ENCODE data around the gene GMDS. TPM values are rescaled to one million over a fixed set of nuclear protein-coding genes. Genes with fewer than 3 reads are reported as not detected.

Gene GMDS
- total RNA-seq, 2 experiments from 2014 or later, result 31.1 to 35.9 TPM

GRCh38 chr6:1600063-1600763 lies 645.2 kb downstream of the GMDS start:
- Mint-ChIP-seq H3K36me3 (ENCODE audit: low read depth) (no peaks in the 10 kb centered on the region), H3K4me1 (peaks cover 6% of the 10 kb centered on the region), H3K27ac (no peak overlapping the region), H3K9me3 (no peaks in the 10 kb centered on the region), H3K4me3 (no peak overlapping the region), H3K27me3 (peaks cover 67% of the 10 kb centered on the region)
- ChIA-PET POLR2A (no interaction called here), CTCF (interaction anchor here (0.7 kb wide), 1 partner anchor 724 kb away, joined by 3 read pairs; no protein-coding TSS in a partner anchor)
- no peak for DNase-seq

DNA sequence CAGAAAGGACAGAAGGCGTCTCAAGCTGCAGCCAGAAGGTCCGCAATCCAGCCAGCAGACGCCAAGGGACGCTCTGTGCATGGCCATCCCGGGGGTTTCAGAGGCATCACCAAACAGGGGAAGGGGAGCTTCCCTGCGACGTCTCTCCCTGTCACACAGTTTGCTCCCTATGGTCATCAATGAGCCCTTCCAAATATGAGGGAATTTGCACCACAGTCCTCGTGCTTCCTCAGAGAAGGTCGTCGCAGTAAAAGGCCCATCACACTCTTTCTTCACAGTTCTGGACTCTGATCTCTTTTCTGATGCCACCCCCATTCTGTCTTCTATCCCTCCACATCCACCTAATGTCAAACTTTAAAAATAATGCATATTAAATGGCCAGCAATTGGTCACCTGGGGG lies 645.9 kb downstream of the GMDS start:
- POLR2A ChIA-PET, result no interaction called here
- Mint-ChIP-seq H3K27ac (no peak overlapping the region), H3K36me3 (ENCODE audit: low read depth) (no peaks in the 10 kb centered on the region), H3K4me3 (no peak overlapping the region), H3K9me3 (no peaks in the 10 kb centered on the region), H3K27me3 (peaks cover 70% of the 10 kb centered on the region), H3K4me1 (peaks cover 8% of the 10 kb centered on the region)
- CTCF ChIA-PET, result interaction anchor here (0.7 kb wide), 1 partner anchor 725 kb away, joined by 3 read pairs; no protein-coding TSS in a partner anchor
- no peak for DNase-seq

DNA sequence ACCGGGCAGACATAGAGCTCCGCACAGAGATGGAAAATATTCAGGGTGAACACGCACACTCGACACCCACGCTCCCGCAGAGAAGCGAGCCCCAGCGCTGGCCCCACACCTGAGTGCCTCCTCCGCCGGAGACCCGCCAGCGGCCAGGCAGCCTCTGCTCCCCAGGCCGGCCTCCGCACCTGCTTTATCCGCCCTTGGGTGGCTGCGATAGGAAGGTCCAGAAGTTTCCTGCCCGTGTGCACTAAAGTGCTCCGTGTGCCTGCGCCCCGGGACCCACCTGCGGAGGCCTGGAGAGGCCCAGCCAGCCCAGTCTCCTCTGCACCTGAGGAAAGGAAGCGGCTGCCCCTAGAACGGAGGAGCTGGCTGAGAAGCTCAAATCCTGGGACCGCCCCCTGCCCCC lies 646.5 kb downstream of the GMDS start:
- DNase-seq, result no peak
- H3K4me3 Mint-ChIP-seq, result no peak overlapping the region
- H3K36me3 Mint-ChIP-seq (ENCODE audit: low read depth), result no peaks in the 10 kb centered on the region
- no peak overlapping the region for H3K27ac Mint-ChIP-seq
- peaks cover 8% of the 10 kb centered on the region for H3K4me1 Mint-ChIP-seq
- CTCF ChIA-PET, result interaction anchor here (1.5 kb wide), 1 partner anchor 505 kb away, joined by 4 read pairs; no protein-coding TSS in a partner anchor
- no peaks in the 10 kb centered on the region for H3K9me3 Mint-ChIP-seq
- peaks cover 74% of the 10 kb centered on the region for H3K27me3 Mint-ChIP-seq
- POLR2A ChIA-PET, result no interaction called here

DNA sequence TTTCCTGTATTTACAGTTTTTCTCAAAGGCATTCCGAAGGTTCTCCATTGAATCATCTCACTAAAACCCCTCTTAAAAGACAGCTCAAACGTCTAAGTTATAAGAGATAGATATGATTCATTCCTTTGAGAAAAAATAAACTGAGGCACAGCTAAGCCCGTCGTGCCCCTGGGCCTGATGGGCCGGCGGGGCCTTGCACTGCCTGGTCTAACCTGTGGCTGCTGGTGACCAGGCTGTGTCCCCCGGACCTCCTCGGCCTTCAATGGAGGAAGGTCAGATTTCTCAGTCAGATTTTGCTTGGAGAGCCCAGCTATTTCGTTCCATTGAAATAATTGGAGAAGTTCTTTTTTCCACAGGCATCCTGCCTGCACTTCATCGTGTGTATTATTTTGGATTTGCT lies 647.0 kb downstream of the GMDS start:
- H3K4me1 Mint-ChIP-seq, result peaks cover 8% of the 10 kb centered on the region
- CTCF ChIA-PET, result interaction anchor here (1.5 kb wide), 1 partner anchor 505 kb away, joined by 4 read pairs; no protein-coding TSS in a partner anchor
- no peak for DNase-seq
- H3K36me3 Mint-ChIP-seq (ENCODE audit: low read depth), result no peaks in the 10 kb centered on the region
- no peak overlapping the region for H3K4me3 Mint-ChIP-seq
- no peaks in the 10 kb centered on the region for H3K9me3 Mint-ChIP-seq
- POLR2A ChIA-PET, result no interaction called here
- H3K27me3 Mint-ChIP-seq, result peaks cover 71% of the 10 kb centered on the region
- no peak overlapping the region for H3K27ac Mint-ChIP-seq

DNA sequence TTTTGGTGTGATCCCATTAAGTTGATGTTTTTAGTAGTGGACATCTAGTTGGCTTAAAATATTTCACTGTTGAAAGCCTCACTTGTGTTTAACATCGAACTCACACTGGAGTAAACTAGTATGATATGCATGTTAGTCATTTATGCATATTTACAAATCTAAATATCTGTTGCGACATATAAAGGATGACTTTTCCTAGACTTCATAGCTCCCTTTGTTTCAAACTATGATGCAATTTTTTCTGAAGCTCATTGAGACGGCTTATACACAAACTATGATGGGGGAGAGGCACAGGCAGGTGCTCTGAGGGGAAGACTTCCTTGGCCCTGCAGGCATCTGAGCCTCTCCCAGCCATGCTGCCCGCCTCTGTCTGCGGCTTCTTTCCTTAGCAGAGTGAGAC lies 647.5 kb downstream of the GMDS start:
- ChIA-PET POLR2A (no interaction called here), CTCF (interaction anchor here (0.6 to 1.5 kb wide), 2 partner anchors 506 to 813 kb away, joined by 3 to 4 read pairs; no protein-coding TSS in a partner anchor)
- no peak overlapping the region for H3K4me3 Mint-ChIP-seq
- no peaks in the 10 kb centered on the region for H3K9me3 Mint-ChIP-seq
- no peak for DNase-seq
- no peaks in the 10 kb centered on the region for H3K36me3 Mint-ChIP-seq (ENCODE audit: low read depth)
- H3K27ac Mint-ChIP-seq, result no peak overlapping the region
- H3K27me3 Mint-ChIP-seq, result peaks cover 69% of the 10 kb centered on the region
- H3K4me1 Mint-ChIP-seq, result peaks cover 8% of the 10 kb centered on the region

DNA sequence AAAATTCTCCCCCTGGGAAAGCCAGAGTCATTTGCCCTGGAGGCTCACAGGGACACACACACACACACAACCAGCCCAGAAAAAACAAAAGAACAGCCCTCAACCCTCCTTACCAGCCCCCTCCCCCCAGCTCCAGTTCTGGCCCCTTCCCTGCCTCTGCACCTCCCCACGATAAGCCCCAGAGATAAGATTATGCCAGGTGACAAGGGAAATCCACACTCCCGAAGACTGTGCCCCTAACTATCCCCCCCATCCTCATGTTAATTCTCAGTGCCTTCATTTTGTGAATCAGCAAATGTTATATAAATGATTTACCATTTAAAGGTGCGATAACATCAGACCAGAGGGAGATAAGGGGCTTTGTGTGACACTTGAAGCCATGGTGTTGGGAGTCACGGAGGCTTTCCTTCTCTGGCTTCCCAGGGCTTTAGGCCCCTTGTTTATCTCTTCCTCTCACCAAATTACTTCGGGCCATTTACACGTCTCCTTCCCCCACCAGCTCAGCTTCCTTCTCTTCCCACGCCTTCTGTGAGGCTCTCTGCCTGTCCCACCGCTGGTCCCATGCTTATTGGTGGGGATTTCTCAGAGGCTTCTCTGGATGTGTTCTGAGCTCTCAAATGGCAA lies 648.2 kb downstream of the GMDS start:
- Mint-ChIP-seq H3K36me3 (ENCODE audit: low read depth) (no peaks in the 10 kb centered on the region), H3K9me3 (no peaks in the 10 kb centered on the region), H3K27me3 (peaks cover 65% of the 10 kb centered on the region), H3K27ac (no peak overlapping the region), H3K4me1 (peaks cover 8% of the 10 kb centered on the region), H3K4me3 (no peak overlapping the region)
- ChIA-PET CTCF (interaction anchor here (0.6 to 2.2 kb wide), 9 partner anchors 10 to 1037 kb away, joined by 3 to 11 read pairs (median 4); no protein-coding TSS in a partner anchor), POLR2A (no interaction called here)
- no peak for DNase-seq

DNA sequence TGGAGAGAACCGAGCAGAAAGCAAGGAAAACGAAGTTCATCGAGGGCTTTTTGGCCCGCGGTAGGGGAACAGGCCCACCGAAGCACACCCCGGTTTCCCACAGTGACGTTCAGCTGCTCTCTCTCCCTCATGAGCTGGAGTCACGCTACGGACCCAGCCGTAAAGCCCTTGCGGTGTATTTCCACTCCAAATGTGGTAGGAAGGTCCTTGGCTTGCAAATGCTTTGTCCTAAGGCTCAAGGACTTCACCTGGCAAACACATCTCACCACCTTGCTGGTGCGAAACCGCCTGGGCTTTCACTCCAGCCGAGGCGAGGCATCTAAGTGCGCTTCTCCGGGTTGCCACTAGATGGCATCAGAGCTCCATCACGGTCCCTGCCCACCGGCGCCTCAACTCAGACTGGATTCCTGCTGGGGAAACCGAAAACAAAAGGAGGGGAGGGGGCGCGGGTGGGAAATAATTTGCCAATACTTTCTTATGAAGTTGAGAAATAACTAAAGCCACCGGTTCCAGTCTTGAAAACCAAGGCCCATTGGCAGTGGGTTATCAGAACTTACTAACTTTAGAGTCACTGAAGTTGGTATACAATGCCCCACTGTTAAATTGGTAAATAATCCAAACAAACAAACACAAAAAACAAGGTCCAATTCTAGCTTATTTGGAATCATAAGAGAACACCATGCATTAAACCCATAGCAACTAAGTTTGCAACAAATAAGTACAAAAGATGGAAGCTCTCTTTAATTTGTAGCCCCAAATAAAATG lies 649.1 kb downstream of the GMDS start:
- Mint-ChIP-seq H3K4me1 (peaks cover 8% of the 10 kb centered on the region), H3K4me3 (no peak overlapping the region), H3K9me3 (no peaks in the 10 kb centered on the region), H3K36me3 (ENCODE audit: low read depth) (no peaks in the 10 kb centered on the region), H3K27me3 (peaks cover 60% of the 10 kb centered on the region), H3K27ac (no peak overlapping the region)
- CTCF ChIA-PET, result interaction anchor here (0.6 to 2.3 kb wide), 16 partner anchors 11 to 1044 kb away, joined by 3 to 11 read pairs (median 4); no protein-coding TSS in a partner anchor
- POLR2A ChIA-PET, result no interaction called here
- DNase-seq, result peak; percentile 69

DNA sequence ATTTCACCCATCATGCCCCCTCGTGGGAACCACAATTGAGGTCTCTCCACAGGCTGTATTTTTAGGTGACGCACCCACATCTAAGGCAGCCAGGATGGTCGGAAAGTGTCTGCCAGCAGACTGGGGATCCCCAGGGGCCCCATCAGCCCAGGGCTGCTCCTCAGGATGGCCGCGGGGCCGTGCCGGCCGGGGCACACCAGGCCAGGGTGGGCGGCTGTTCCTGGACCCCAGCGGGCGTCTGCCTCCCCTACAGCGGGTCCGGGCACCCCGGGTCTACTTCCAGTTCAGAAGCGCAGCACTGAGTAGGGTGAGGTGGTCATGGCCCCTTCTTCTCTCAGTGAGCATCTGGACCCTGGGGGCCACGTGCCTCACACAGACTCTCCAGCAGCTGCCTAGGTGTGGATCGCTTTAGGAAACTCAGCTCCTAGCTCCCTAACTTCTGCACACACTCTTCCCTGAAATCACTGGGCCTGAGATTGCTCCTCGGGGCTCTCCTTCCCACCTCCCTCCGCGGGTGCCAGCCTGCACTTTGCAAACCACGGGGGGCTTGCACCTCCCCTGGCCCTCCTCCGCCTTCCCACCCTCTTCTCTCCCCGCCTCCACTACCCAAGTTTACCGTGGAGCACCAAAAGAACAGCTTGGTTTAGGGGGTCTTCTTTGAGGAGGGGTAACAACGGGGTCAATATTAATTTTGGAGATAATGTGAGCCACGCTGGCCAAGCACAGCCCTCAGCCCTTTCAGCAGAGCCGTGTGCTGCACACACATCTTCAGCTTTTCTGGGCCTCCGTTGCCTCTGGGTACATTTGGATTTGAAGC lies 649.9 kb downstream of the GMDS start:
- Mint-ChIP-seq H3K36me3 (ENCODE audit: low read depth) (no peaks in the 10 kb centered on the region), H3K4me1 (peaks cover 8% of the 10 kb centered on the region), H3K27me3 (peaks cover 52% of the 10 kb centered on the region), H3K4me3 (no peak overlapping the region), H3K27ac (no peak overlapping the region), H3K9me3 (no peaks in the 10 kb centered on the region)
- no peak for DNase-seq
- CTCF ChIA-PET, result interaction anchor here (0.6 to 2.3 kb wide), 12 partner anchors 12 to 1045 kb away, joined by 3 to 11 read pairs (median 4); no protein-coding TSS in a partner anchor
- POLR2A ChIA-PET, result no interaction called here

GRCh38 chr6:1594445-1595200 lies 650.8 kb downstream of the GMDS start:
- peaks cover 45% of the 10 kb centered on the region for H3K27me3 Mint-ChIP-seq

DNA sequence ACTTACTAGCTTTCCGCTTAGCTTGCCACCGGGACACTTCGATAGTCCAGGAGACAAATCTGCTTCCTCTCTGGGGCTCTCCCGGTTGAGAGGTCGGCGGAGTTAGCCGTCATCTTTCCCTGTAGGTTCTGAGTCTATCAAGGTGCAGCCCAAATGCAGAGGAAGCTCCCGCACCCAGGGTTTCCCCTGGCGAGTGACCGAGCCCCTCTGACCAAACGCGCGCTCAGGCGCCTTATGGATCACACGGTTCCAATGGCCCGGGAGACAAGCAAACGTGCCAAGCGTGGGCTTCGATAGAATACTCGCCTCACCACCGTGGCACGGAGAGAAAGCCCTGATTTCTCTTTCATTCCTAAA lies 651.5 kb downstream of the GMDS start:
- Mint-ChIP-seq H3K27me3 (peaks cover 46% of the 10 kb centered on the region), H3K27ac (no peak overlapping the region), H3K4me1 (peaks cover 8% of the 10 kb centered on the region), H3K36me3 (ENCODE audit: low read depth) (no peaks in the 10 kb centered on the region), H3K9me3 (no peaks in the 10 kb centered on the region), H3K4me3 (no peak overlapping the region)
- ChIA-PET CTCF (no interaction called here), POLR2A (no interaction called here)
- no peak for DNase-seq

More at GRCh38 chr6:1594445-1595200, 650.8 kb downstream of the GMDS start:
- no peaks in the 10 kb centered on the region for H3K9me3 Mint-ChIP-seq
- no peak overlapping the region for H3K27ac Mint-ChIP-seq
- CTCF ChIA-PET, result interaction anchor here (2.2 to 2.3 kb wide), 2 partner anchors 13 to 760 kb away, joined by 10 read pairs; no protein-coding TSS in a partner anchor
- no peak overlapping the region for H3K4me3 Mint-ChIP-seq
- POLR2A ChIA-PET, result no interaction called here
- peaks cover 8% of the 10 kb centered on the region for H3K4me1 Mint-ChIP-seq
- no peak for DNase-seq
- H3K36me3 Mint-ChIP-seq (ENCODE audit: low read depth), result no peaks in the 10 kb centered on the region

DNA sequence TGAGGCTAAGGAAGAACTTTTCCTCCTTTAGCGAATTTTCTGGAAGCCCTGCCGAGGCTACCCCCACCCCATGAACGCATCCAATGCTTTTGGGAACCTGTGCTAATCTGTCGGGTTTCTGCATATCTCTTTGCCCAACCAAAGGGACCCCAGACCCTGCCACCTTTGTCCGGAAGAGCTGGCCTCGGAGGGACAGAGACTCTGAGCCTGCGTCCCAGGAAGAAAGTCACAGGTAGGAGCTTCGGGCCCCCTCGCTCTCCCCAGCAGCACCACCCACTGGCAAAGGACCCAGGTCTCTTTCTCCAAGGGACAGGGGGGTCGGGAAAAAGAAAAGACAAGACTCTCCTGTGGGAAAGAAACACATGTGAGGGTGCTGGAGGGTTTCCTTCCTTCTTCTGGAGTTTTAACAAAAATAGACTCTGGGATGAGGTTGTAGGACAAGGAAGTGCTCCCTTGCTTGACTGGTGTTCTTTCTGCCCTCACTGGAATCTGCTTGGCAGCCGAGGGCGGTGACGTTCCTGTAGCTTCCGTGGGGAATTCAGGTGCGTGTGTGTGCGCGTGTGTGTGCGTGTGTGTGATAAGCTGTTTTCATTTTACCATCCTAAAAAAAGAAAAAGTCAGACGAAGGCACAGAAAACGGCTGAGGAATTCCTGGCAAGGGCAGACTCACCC lies 652.0 kb downstream of the GMDS start:
- Mint-ChIP-seq H3K27me3 (peaks cover 44% of the 10 kb centered on the region), H3K4me1 (peaks cover 8% of the 10 kb centered on the region), H3K4me3 (no peak overlapping the region), H3K27ac (no peak overlapping the region), H3K36me3 (ENCODE audit: low read depth) (no peaks in the 10 kb centered on the region), H3K9me3 (no peaks in the 10 kb centered on the region)
- POLR2A ChIA-PET, result no interaction called here
- CTCF ChIA-PET, result no interaction called here
- DNase-seq, result no peak
